Kidney capillary endothelial cell (primary cell): ENCODE data around the gene ZNF37A.
"Not testable (repeated sequence)": the region's sequence is repeated elsewhere in the genome, so short reads cannot be mapped to it uniquely, and the experiment has no call there.

Source experiments
- DNase-seq: peaks from one replicate; pipeline ENCODE4 v3.0.0-alpha.2; 2018; ENCODE audit warnings: low spot score

ZNF37A gene

DNA sequence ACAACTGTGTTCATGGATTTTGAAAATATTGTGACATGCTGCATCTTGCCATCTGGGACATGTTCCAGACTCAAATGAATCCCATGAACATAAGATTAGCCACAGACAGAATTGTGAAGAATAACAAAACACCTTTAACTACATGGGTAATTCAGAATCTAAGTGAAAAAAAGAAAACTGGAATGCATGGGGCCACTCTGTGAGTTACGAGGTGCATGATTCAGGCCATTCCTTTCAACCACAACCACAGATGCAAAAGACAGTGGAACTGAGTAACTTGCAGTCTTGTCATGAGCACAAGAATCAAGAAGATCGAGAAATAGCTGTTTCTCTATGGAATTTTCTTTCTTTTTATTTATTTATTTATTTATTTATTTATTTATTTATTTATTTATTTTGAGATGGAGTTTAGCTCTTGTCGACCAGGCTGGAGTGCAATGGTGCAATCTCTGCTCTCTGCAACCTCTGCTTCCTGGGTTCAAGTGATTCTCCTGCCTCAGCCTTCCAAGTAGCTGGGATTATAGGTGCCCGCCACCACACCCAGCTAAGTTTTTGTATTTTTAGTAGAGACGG, 56.8 kb downstream of the ZNF37A start:
- DNase-seq: not testable (repeated sequence)

DNA sequence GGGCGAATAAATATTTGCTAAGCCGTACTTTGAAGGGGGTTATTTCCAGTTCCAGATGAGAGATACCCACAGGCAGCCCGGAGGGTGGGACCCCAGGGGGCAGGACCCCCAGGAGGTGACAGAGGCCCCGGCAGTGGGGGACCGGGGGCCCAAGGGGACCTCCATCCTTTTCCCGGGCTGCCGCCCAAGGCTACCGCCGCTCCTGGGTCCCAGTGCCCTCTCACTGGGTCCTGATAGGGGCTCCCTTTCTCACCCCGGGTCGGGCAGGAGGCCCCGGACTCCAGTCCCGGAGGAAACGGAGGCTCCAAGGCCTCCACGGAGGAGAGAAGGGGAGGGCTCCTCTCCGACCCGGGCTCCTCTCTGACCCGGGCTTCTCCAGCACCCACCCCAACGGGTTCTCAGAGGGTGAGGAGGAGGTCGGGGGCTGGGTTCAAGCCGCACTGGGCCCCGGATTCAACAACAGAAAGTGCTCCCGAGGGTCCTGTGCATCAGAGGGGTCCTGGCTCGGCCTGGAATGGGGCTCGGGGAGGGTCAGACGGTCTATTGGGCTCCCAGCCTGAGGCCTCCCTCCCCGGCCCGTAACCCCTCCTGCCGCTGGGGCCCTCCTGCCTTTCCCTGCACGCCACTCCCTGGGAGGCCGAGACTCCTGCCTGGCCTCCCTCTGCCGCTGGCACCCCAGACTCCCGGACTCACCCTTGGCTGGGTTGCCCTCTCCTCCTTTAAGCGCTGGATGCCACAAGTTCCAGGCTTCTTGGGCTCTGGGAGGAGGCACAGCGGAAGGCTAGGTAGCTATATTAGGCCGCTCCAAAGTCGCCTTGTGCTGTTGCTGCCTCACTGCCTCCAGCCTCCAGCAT, 62.5 kb downstream of the ZNF37A start:
- DNase-seq: no peak

DNA sequence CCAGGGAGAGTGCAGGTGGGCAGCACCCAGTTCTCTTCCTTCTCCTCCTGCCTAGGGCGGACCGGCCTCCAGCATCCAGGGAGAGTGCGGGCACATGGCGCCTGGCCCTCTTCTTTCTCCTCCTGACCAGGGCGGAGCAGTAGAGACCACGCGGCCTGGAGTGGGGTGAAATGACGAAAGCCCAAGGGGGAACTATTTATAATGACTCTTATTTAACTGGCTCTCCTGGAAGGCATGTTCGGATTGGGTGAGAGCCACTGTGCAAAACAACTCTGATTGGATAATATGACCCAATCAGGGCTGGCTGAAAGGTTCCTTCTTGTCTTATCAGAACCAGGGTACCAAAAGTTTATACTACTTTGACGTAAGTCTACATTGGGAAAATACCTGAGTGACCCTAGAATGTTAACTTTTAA, 63.1 kb downstream of the ZNF37A start:
- DNase-seq: no peak

DNA sequence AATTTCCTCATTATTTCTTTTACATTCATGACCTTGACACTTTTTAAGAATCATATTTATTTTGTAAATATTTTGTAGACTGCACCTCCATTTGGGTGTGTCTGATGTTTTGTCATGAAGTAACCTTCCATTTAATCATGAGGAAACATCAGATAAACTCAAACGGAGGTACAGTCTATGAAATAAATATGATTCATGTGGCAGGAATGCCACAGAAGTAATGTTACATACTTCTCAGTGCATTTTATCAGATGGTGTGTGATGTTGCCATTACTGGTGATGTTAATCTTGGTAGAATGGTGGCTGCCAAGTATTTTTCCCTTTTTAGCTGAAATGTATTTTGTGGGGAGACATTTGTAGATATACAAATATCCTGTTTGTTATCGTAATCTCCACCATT, 64.9 kb downstream of the ZNF37A start:
- no peak for DNase-seq

DNA sequence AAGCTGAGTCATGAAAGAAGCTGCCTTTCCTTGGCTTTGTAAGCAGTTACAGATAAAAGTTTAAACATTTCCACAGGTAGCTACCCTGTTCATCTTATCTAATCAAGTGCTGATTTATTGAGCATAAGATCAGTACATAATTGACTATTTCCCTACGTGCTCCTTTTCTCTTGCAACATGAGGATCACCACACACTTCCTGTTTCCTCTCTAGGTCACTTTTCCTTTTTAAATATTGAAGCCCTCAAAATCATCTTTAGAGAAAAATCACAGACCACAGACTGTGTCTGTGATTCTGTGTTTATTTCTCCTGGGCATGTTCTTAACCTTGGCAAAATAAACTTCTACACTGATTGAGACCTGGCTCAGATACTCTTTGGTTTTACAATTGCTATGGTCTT, 69.5 kb downstream of the ZNF37A start:
- no peak for DNase-seq

DNA sequence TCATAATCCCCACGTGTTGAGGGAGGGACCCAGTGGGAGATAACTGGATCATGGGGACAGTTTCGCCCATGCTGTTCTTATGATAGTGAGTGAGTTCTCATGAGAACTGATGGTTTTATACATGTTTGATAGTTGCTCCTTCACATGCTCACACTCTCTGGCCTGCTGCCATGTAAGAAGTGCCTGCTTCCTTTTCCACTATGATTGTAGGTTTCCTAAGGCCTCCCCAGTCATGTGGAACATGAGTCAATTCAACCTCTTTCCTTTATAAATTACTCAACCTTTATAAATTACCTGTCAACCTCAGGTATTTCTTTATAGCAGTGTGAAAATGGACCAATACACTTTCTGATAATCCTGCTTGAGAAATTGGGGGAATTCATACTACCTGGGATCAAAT, 80.2 kb downstream of the ZNF37A start:
- DNase-seq: no peak

DNA sequence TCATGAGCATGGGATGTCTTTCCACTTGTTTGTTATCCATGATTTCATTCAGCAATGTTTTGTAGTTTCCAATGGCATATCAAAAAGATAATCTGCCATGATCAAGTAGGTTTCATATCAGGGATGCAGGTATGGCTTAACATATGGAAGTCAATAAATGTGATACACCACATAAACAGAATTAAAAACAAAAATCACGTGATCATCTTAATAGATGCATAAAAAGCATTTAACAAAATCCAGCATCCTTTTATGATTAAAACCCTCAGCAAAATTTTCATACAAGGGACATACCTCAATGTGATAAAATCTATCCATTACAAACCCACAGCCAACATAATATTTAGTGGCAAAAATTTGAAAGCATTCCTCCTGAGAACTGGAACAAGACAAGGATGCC, 90.3 kb downstream of the ZNF37A start:
- no peak for DNase-seq
